SKM-1 (cell line): ENCODE measurements around the gene RPL22.
"Not testable (repeated sequence)": the region's sequence is repeated elsewhere in the genome, so short reads cannot be mapped to it uniquely, and the experiment has no call there.

ENCODE experiments used
- DNase-seq: peaks from one replicate; lab custom pipeline; 2025; ENCODE audit not compliant: unreplicated experiment; lab: John Stamatoyannopoulos, UW

RPL22 gene

GRCh38 chr1:6234502-6235295 is 35.3 kb upstream of the RPL22 start:
- DNase-seq = no peak

- DNase-seq = no peak
These were observed 34.0 kb upstream of the RPL22 start for GRCh38 chr1:6233376-6233775.

DNA sequence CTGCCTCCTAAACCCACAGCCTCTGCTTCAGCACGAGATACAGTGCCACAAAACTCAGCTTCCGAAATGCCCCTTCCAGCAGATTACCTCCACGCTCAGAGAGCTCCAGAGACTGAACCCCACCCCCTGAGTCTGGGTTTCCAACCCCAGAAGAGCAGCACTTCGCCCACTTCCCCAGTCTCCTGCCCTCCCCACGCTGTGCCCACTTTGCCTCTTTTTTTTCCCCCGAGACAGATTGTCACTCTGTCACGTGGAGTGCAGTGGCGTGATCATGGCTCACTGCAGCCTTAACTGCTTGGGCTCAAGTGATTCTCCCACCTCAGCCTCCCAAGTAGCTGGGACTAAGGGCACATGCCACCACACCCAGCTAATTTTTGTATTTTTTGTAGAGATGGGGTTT is 26.3 kb upstream of the RPL22 start:
- no peak for DNase-seq

DNA sequence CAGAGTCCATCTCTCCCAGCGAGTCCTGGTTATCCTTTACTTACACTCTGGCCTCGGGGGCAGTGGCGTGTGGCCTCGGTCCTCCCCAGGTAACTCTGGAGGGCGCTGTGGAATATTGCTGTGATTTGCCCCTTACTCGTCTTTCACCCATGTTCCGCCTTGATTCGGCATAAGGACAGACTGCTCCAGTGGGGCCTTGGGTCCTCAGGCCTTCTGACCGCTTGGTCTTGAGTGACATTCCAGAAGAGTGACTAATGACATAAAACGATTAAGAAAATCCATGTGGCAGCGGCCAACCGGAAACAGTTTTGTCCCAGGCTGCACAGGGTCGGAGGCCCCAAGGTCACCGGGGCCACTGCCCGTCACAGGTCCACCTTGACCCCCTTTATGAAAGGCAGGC is 25.3 kb upstream of the RPL22 start:
- no peak for DNase-seq

DNA sequence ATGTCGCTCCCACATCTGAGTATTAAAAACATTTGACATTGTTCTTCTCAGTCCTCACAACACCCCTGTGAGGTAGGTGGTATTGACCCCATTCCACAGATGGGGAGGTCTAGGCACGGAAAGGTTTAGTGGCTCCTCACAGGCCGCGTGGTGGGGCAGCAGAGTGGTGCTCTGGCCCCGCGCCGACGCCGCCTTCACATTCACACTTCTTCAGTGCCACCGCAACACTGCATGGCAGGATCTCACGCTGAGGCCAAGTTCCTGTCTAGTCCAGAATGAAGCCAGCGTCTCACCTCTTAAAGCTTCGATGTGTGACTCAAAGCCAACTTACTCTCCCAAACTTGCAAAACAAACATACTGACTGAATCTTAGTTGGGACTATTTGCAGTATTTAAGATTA is 24.2 kb upstream of the RPL22 start:
- no peak for DNase-seq

GRCh38 chr1:6222636-6223035 is 23.2 kb upstream of the RPL22 start:
- DNase-seq = no peak

DNA sequence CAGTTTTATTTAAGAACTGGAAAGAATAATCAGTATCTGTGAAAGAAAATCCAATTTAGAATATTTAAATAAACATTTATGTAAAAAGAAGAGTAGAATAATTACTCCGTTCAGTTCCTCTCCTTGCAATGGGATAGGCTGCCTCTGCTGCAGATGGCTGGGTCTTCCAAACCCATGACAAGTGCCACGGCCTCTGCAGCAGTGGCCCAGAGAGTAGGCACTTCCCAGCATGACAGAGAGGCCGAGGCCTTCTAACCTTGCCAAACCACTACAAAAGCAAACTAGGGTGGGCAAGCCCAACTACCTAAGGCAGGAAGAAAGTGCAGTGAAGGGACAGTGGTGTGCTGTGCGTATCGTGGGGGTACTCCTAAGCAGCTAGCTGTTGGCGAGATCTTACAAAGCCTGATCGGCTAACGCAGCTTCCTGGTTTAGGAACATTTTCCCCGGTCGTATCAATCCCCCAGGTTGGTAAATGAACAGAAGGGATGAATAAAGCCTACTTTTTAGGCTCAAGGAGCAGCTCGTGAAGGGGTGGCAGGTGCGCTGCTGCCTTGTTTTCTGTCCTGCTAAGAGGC is 21.9 kb upstream of the RPL22 start:
- DNase-seq = no peak

GRCh38 chr1:6220236-6220635 is 20.8 kb upstream of the RPL22 start:
- no peak for DNase-seq

GRCh38 chr1:6219641-6220040 is 20.2 kb upstream of the RPL22 start:
- not testable (repeated sequence) for DNase-seq

DNA sequence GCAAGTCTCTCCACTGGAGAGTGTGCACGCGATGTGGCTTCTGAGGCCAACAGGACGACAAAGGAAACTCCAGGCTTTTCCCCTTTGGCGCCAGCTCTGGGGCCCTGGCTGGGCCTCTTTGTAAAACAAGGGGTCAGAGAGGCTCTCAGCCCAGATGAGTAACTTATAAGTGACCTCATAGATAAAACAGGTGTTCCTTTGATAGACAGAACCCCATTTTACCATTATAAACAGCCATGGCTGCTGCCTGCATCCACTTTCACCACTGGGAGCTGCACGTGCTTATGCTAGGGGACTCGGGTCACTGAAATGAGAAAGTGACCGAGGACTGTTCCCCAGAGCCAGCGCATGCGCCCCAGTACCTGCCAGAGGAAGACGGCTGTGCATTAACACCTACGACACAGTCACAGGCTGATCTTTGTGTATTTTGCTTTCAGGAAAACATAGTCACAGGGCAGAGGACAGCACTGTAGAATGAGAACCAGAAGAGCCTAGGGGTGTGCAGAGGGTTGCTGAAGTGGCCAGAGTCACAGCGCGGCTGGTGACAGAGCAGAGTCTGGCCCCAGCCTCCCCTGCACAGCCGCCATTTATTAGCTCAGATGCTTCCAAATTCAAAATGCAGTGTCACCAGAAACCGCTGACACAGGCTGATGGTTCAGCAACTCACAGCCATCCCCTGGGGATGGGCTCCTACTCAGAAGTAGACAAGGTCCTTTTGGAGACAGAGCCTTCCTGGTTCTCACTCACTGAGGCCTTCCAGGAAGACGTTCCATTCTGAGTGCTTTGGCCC is 19.2 kb upstream of the RPL22 start:
- DNase-seq = no peak

DNA sequence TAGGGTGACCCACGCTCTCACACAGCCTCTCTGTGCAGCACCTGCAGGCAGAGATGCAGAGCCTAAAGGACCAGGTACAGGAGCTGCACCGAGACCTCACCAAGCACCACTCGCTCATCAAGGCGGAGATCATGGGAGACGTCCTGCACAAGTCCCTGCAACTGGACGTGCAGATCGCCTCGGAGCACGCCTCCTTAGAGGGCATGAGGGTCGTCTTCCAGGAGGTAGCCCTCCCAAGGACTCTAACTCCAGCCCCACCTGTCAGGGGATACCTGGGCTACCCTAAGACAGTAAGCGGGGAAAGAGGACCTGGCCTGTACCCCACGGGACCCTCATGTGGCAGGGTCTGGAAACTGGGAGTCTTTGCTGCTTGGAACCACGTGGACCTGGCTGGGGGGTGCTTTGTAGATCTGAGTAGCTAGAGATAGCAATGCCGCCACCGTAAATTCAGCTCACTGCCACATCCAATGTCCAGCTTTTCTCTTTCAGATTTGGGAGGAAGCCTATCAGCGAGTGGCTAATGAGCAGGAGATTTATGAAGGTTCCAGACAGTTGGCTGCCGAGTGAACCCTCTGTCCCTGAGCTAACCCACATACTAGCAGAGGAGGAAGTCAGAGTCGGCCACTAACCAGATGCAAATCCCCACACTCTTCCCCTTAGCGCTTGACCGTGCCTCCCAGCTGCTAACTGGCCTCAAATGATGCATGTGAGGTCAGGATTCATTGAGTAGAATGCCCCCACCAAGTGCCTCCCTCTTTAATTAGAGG is 13.0 kb upstream of the RPL22 start:
- no peak for DNase-seq

- DNase-seq = no peak
These were observed 12.3 kb upstream of the RPL22 start for GRCh38 chr1:6211731-6212130.

- DNase-seq = no peak
These were observed 11.4 kb upstream of the RPL22 start for GRCh38 chr1:6210591-6211355.

- DNase-seq = peak; percentile 42
These were observed 10.5 kb upstream of the RPL22 start for GRCh38 chr1:6209661-6210580.

DNA sequence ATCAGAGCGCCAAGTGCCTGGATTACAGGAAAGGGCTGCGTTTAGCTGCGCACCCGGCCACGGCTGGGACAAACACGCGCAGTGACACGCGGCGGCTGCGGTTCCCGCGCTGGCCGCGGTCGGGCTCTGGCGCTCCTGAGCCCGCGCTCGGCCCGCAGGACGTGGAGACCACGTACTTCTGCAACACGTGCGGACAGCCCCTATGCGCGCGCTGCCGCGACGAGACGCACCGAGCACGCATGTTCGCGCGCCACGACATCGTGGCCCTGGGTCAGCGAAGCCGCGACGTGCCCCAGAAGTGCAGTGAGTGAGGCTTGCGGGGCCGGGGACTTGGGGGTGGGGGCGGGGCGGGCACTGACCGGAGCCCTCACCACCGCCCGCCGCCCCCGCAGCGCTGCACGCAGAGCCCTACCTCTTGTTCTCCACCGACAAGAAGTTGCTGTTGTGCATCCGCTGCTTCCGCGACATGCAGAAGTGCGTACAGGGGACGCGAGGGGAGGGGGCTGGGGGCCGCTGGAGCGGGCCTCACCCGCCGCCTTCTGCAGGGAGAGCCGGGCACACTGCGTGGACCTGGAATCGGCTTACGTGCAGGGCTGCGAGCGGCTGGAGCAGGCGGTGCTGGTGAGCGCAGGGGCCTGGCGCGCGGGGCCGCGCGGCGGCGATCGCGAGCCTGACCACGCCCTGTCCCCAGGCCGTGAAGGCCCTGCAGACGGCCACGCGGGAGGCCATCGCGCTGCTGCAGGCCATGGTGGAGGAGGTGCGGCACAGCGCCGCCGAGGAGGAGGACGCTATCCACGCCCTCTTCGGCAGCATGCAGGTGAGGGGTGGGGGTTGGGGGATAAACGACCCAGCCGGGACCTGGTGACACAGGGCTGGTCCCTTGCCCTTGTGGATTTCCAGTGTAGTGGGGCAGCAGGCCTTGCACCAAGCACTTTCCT is 9.6 kb upstream of the RPL22 start:
- peak; percentile 31 for DNase-seq

DNA sequence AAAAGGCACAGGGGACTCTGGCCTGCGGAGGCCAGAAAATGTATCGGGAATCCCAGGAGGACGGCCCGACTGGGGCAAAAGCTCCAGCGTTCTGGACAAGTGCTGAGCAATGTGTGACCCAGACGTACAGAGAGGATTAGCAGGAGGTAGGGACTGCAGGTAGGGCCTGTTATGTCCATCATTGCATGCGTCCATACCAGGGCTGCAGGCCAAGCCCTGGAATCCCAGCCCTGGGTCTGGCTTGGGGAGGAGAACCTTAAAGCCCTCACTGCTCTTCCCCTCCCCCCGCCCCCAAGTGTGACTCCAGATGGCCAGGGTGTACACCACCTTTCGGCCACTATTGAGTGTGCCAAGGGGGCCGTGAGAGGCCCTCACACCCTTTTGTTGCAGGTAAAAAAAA is 8.5 kb upstream of the RPL22 start:
- no peak for DNase-seq

DNA sequence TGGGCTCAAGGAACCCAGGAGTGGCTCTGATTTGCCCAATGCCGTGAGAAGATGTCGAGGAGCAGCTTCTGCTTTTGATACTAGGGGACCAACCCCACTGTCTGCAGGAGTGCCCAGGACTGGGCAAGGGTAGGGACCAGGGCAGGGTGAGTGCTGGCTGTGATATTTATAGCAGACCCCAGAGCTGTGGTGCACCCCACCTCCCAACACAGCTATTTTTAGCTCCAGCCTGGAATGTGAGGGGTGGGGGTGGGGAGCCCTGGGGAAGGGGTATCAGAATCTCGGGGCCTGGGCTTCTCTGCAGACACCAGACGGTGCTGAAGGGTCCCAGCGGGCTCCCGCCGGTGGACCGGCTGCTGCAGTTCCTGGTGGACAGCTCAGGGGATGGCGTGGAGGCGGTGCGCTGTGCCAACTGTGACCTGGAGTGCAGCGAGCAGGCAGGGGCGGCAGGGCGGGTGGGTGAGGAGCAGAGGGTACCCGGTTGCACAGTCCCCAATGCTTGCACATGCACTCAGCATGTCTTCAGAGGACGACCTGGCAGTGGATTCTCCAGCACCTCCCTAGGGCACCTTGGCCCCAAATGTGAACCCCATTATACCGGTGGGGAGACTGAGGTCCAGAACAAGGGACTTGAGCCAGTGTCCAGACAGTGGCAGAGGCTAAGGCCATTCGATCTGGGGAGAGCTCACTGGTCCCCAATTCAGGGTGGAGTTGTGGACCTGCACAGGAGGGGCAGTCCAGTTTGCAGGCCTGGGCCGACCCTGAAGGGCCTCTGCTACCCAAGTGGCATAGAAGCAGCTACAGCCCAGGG is 7.9 kb upstream of the RPL22 start:
- DNase-seq = no peak

DNA sequence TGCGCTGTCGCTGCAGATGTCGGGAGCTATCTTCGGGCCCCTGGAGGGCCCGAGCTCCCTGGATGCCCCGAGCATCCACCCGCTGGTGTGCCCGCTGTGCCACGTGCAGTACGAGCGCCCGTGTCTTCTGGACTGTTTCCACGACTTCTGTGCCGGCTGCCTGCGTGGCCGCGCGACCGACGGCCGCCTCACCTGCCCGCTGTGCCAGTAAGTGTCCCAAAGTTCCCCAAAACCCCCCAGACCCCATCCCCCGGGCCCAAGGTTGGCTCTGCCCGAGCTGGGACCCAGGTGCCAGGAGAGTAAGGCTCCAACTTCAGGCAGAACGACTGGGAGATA is 7.1 kb upstream of the RPL22 start:
- DNase-seq = no peak
